ENCODE data around the gene GALNT16. TPM values are rescaled to one million over a fixed set of nuclear protein-coding genes. Genes with fewer than 3 reads are reported as not detected.
"Not testable (repeated sequence)": the region's sequence is repeated elsewhere in the genome, so short reads cannot be mapped to it uniquely, and the experiment has no call there.

The GALNT16 gene
- total and polyA plus RNA-seq, 4 experiments from 2014 or later: 0.06 TPM; not detected in 3

- POLR2A ChIA-PET (ENCODE audit: partially characterized antibody); H3K27me3 ChIP-seq (ENCODE audit: insufficient read depth, low read length); H3K27me3 Mint-ChIP-seq; intact Hi-C loops (cut with micrococcal nuclease); H3K36me3 ChIP-seq (ENCODE audit: insufficient read depth, low read length); H3K27ac ChIP-seq (ENCODE audit: low read depth, low read length); H3K4me1 ChIP-seq (ENCODE audit: insufficient read depth, low read length); H3K4me1 Mint-ChIP-seq; DNase-seq; H3K36me3 Mint-ChIP-seq; H3K9me3 Mint-ChIP-seq; H3K27ac Mint-ChIP-seq; H3K9me3 ChIP-seq (ENCODE audit: control insufficient read depth in 1 of 2, low read length in 2 of 2); CTCF ChIA-PET (ENCODE audit: partially characterized antibody); H3K4me3 Mint-ChIP-seq; H3K4me3 ChIP-seq (ENCODE audit: low read length in 2 of 2): not testable (repeated sequence)
Observed at GRCh38 chr14:69290881-69291280, 30.9 kb downstream of the GALNT16 start.

- Histone ChIP-seq H3K4me3 (ENCODE audit: low read length in 2 of 2) (no peak overlapping the region), H3K4me1 (ENCODE audit: insufficient read depth, low read length) (no peaks in the 10 kb centered on the region), H3K9me3 (ENCODE audit: control insufficient read depth in 1 of 2, low read length in 2 of 2) (no peaks in the 10 kb centered on the region), H3K36me3 (ENCODE audit: insufficient read depth, low read length) (no peaks in the 10 kb centered on the region), H3K27me3 (ENCODE audit: insufficient read depth, low read length) (no peaks in the 10 kb centered on the region), H3K27ac (ENCODE audit: low read depth, low read length) (no peak overlapping the region)
- CTCF ChIA-PET (ENCODE audit: partially characterized antibody): no interaction called here
- H3K9me3 Mint-ChIP-seq: no peaks in the 10 kb centered on the region
- POLR2A ChIA-PET (ENCODE audit: partially characterized antibody): no interaction called here
- peaks cover 2 to 3% of the 10 kb centered on the region in 2 donors for H3K27me3 Mint-ChIP-seq
- no peaks in the 10 kb centered on the region for H3K36me3 Mint-ChIP-seq
- H3K27ac Mint-ChIP-seq: no peak overlapping the region
- H3K4me3 Mint-ChIP-seq: no peak overlapping the region
- H3K4me1 Mint-ChIP-seq: no peaks in the 10 kb centered on the region
- DNase-seq: no peak
- intact Hi-C loops (cut with micrococcal nuclease): no loop called here
Observed at GRCh38 chr14:69291396-69291795, 31.4 kb downstream of the GALNT16 start.

- no peak overlapping the region for H3K27ac Mint-ChIP-seq
- H3K27me3 ChIP-seq (ENCODE audit: insufficient read depth, low read length): no peaks in the 10 kb centered on the region
- H3K4me3 Mint-ChIP-seq: no peak overlapping the region
- no peaks in the 10 kb centered on the region for H3K4me1 ChIP-seq (ENCODE audit: insufficient read depth, low read length)
- DNase-seq: no peak
- H3K9me3 ChIP-seq (ENCODE audit: control insufficient read depth in 1 of 2, low read length in 2 of 2): no peaks in the 10 kb centered on the region
- no peaks in the 10 kb centered on the region for H3K36me3 ChIP-seq (ENCODE audit: insufficient read depth, low read length)
- H3K4me1 Mint-ChIP-seq: no peaks in the 10 kb centered on the region
- no peak overlapping the region for H3K4me3 ChIP-seq (ENCODE audit: low read length in 2 of 2)
- POLR2A ChIA-PET (ENCODE audit: partially characterized antibody): no interaction called here
- H3K9me3 Mint-ChIP-seq: no peaks in the 10 kb centered on the region
- H3K36me3 Mint-ChIP-seq: no peaks in the 10 kb centered on the region
- CTCF ChIA-PET (ENCODE audit: partially characterized antibody): no interaction called here
- intact Hi-C loops (cut with micrococcal nuclease): no loop called here
- H3K27ac ChIP-seq (ENCODE audit: low read depth, low read length): no peak overlapping the region
- H3K27me3 Mint-ChIP-seq: peaks cover 2 to 5% of the 10 kb centered on the region in 2 donors
Observed at GRCh38 chr14:69291891-69292561, 32.1 kb downstream of the GALNT16 start.

- H3K4me1 ChIP-seq (ENCODE audit: insufficient read depth, low read length): no peaks in the 10 kb centered on the region
- no peaks in the 10 kb centered on the region for H3K27me3 ChIP-seq (ENCODE audit: insufficient read depth, low read length)
- Mint-ChIP-seq H3K36me3 (no peaks in the 10 kb centered on the region), H3K27ac (no peak overlapping the region), H3K4me1 (no peaks in the 10 kb centered on the region), H3K9me3 (no peaks in the 10 kb centered on the region), H3K27me3 (peaks cover 7 to 10% of the 10 kb centered on the region in 2 donors), H3K4me3 (no peak overlapping the region)
- H3K9me3 ChIP-seq (ENCODE audit: control insufficient read depth in 1 of 2, low read length in 2 of 2): no peaks in the 10 kb centered on the region
- no peak overlapping the region for H3K4me3 ChIP-seq (ENCODE audit: low read length in 2 of 2)
- no peaks in the 10 kb centered on the region for H3K36me3 ChIP-seq (ENCODE audit: insufficient read depth, low read length)
- no peak for DNase-seq
- H3K27ac ChIP-seq (ENCODE audit: low read depth, low read length): no peak overlapping the region
- CTCF ChIA-PET (ENCODE audit: partially characterized antibody): interaction anchor here (0.6 kb wide), 1 partner anchor 260 kb away, joined by 3 read pairs; no protein-coding TSS in a partner anchor
- intact Hi-C loops (cut with micrococcal nuclease): no loop called here
- POLR2A ChIA-PET (ENCODE audit: partially characterized antibody): interaction anchor here (0.6 kb wide), 1 partner anchor 43 kb away, joined by 3 read pairs; no protein-coding TSS in a partner anchor
Observed at GRCh38 chr14:69298131-69299071, 38.4 kb downstream of the GALNT16 start.

- intact Hi-C loops (cut with micrococcal nuclease): no loop called here
- no peaks in the 10 kb centered on the region for H3K36me3 ChIP-seq (ENCODE audit: insufficient read depth, low read length)
- DNase-seq: no peak
Observed at GRCh38 chr14:69299286-69300035, 39.5 kb downstream of the GALNT16 start.

GRCh38 chr14:69300601-69301221 is 40.8 kb downstream of the GALNT16 start:
- H3K4me1 Mint-ChIP-seq: no peaks in the 10 kb centered on the region
- Histone ChIP-seq H3K4me1 (ENCODE audit: insufficient read depth, low read length) (no peaks in the 10 kb centered on the region), H3K36me3 (ENCODE audit: insufficient read depth, low read length) (no peaks in the 10 kb centered on the region), H3K9me3 (ENCODE audit: control insufficient read depth in 1 of 2, low read length in 2 of 2) (no peaks in the 10 kb centered on the region), H3K4me3 (ENCODE audit: low read length in 2 of 2) (no peak overlapping the region), H3K27me3 (ENCODE audit: insufficient read depth, low read length) (no peaks in the 10 kb centered on the region), H3K27ac (ENCODE audit: low read depth, low read length) (no peak overlapping the region)
- H3K4me3 Mint-ChIP-seq: no peak overlapping the region
- no peak overlapping the region for H3K27ac Mint-ChIP-seq
- no peaks in the 10 kb centered on the region for H3K36me3 Mint-ChIP-seq
- H3K9me3 Mint-ChIP-seq: no peaks in the 10 kb centered on the region
- CTCF ChIA-PET (ENCODE audit: partially characterized antibody): no interaction called here
- intact Hi-C loops (cut with micrococcal nuclease): no loop called here
- DNase-seq: no peak
- POLR2A ChIA-PET (ENCODE audit: partially characterized antibody): no interaction called here
- peaks cover 3 to 9% of the 10 kb centered on the region in 2 donors for H3K27me3 Mint-ChIP-seq

More at GRCh38 chr14:69299286-69300035, 39.5 kb downstream of the GALNT16 start:
- H3K27ac ChIP-seq (ENCODE audit: low read depth, low read length): no peak overlapping the region
- Mint-ChIP-seq H3K27ac (peak overlapping the region in 2 of 7 donors; percentile 4 to 19), H3K27me3 (peaks cover 3 to 8% of the 10 kb centered on the region in 2 donors), H3K4me1 (no peaks in the 10 kb centered on the region), H3K4me3 (no peak overlapping the region), H3K36me3 (no peaks in the 10 kb centered on the region), H3K9me3 (no peaks in the 10 kb centered on the region)
- H3K4me3 ChIP-seq (ENCODE audit: low read length in 2 of 2): no peak overlapping the region
- H3K27me3 ChIP-seq (ENCODE audit: insufficient read depth, low read length): no peaks in the 10 kb centered on the region
- ChIA-PET POLR2A (ENCODE audit: partially characterized antibody) (no interaction called here), CTCF (ENCODE audit: partially characterized antibody) (interaction anchor here (0.6 kb wide), 1 partner anchor 259 kb away, joined by 3 read pairs; no protein-coding TSS in a partner anchor)
- H3K9me3 ChIP-seq (ENCODE audit: control insufficient read depth in 1 of 2, low read length in 2 of 2): no peaks in the 10 kb centered on the region
- H3K4me1 ChIP-seq (ENCODE audit: insufficient read depth, low read length): no peaks in the 10 kb centered on the region

- Histone ChIP-seq H3K4me3 (ENCODE audit: low read length in 2 of 2) (no peak overlapping the region), H3K36me3 (ENCODE audit: insufficient read depth, low read length) (no peaks in the 10 kb centered on the region), H3K27ac (ENCODE audit: low read depth, low read length) (no peak overlapping the region), H3K9me3 (ENCODE audit: control insufficient read depth in 1 of 2, low read length in 2 of 2) (no peaks in the 10 kb centered on the region), H3K27me3 (ENCODE audit: insufficient read depth, low read length) (no peaks in the 10 kb centered on the region), H3K4me1 (ENCODE audit: insufficient read depth, low read length) (no peaks in the 10 kb centered on the region)
- H3K27me3 Mint-ChIP-seq: peaks cover 10 to 27% of the 10 kb centered on the region in 2 donors
- no peak for DNase-seq
- H3K27ac Mint-ChIP-seq: no peak overlapping the region
- H3K4me1 Mint-ChIP-seq: no peaks in the 10 kb centered on the region
- ChIA-PET CTCF (ENCODE audit: partially characterized antibody) (no interaction called here), POLR2A (ENCODE audit: partially characterized antibody) (no interaction called here)
- no peak overlapping the region for H3K4me3 Mint-ChIP-seq
- H3K9me3 Mint-ChIP-seq: no peaks in the 10 kb centered on the region
- intact Hi-C loops (cut with micrococcal nuclease): no loop called here
- H3K36me3 Mint-ChIP-seq: no peaks in the 10 kb centered on the region
Observed at GRCh38 chr14:69303086-69303485, 43.1 kb downstream of the GALNT16 start.

All from CD4-positive, alpha-beta memory T cell (primary cell).